A549 treated with Mapracorat at 1 μM for 4 hours (cell line): Measurements from ENCODE around the gene VAT1L. TPM values are rescaled to one million over a fixed set of nuclear protein-coding genes. Genes with fewer than 3 reads are reported as not detected.

ENCODE experiments used
- total RNA-seq: library from RNA; stranded (reverse); fragments of 200-300 nt; extraction: Qiagen RNA extraction; gene quantifications from 5 replicates; pipeline ENCODE4 v1.2.3, GENCODE V29; 2022

The VAT1L gene, protein sequence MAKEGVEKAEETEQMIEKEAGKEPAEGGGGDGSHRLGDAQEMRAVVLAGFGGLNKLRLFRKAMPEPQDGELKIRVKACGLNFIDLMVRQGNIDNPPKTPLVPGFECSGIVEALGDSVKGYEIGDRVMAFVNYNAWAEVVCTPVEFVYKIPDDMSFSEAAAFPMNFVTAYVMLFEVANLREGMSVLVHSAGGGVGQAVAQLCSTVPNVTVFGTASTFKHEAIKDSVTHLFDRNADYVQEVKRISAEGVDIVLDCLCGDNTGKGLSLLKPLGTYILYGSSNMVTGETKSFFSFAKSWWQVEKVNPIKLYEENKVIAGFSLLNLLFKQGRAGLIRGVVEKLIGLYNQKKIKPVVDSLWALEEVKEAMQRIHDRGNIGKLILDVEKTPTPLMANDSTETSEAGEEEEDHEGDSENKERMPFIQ
- not detected in 5 replicates for total RNA-seq

DNA sequence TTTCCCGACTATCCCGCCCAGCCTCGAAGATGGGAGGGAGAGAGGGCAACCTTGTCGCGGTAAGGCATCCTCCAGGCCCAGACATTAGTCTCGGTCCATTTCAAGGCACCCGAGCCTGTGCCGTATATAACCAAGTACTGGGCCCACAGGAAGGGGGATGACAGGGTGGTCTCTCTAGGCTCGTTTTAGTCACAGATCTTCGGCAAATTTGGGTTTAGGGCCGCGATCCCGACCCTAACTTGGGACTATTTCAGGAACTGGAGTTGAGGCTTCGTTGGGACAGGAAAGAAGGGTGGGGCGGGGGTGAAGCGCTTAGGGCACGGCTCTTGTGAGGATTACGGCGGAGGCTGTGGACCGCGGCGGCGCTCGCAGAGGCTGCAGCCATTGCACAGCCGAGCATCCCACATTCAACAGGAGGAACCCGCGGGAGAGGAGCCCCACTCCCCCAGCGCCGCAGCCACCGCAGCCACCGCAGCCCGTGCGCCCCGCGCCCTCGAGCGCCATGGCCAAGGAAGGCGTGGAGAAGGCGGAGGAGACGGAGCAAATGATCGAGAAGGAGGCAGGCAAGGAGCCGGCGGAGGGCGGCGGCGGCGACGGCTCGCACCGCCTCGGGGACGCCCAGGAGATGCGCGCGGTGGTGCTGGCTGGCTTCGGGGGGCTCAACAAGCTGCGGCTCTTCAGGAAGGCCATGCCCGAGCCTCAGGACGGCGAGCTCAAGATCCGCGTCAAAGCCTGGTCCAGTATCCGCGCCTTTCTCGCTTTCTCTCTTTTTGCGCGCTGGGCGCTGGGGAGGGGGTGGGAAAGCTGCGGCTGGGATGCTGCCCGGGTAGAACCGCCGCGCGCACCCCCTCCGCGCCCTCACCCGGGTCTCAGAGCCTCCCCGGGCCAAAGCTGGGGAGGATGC, at the start of gene VAT1L:
Gene VAT1L, plus strand, starts transcription at position 384 of the 904 bp plus-strand sequence. Its CDS starts 119 bp downstream, at position 503.

DNA sequence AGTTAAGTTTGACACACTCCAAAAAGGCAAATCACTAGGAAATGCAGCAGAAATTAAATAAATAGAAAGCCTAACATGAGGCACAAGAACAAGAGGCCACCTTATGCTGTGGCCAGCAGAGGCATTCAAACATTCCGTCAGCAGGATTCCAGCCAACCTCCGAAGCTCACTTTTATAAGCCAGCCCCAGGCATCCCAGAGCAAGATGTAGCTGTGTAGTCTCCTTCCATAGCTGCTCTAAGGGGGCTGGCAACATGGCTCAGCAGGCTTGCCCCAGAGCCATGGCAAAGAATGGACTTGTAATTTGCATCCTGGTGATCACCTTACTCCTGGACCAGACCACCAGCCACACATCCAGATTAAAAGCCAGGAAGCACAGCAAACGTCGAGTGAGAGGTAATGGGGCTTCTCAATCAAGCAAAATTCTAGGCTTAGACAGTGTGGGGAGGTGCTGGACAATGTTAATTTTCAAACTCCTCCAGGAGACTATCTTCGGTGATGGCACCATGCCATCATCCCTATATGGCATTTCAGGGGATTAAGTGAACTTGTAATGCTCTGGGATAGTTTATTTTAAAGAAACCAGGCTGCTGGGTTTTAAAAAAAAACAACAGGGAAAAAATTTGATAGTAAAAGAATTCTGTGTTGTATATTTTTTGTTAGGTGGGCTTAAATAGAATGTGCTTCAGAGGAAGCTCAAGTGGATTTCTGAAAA, 234.1 kb downstream of the VAT1L start, which contains the start of gene CLEC3A:
Gene CLEC3A, plus strand, starts transcription at position 202 of the 714 bp plus-strand sequence. Its CDS starts 79 bp downstream, at position 281.

Other genes starting within 250 kb of the VAT1L start
- gene NUDT7, start 66.0 kb upstream of the VAT1L start, total RNA-seq: 4.9 to 5.2 TPM (median 5.1 TPM) in 5 replicates
- gene CLEC3A, start 234.0 kb downstream of the VAT1L start, total RNA-seq: not detected in 5 replicates